Pancreas (tissue), 10 donors: Measurements from ENCODE around the gene NPAS2. TPM values are rescaled to one million over a fixed set of nuclear protein-coding genes. Genes with fewer than 3 reads are reported as not detected.

Source experiments
- ATAC-seq, 4 donors: fragments of 200-7000 bp; cut with Tn5 transposase; one replicate each; pipeline versions ENCODE4 v1.8.0 to v1.9.1; 2020; ENCODE audit warnings: mild to moderate bottlenecking in 4 of 4, moderate library complexity in 4 of 4
- DNase-seq, 6 donors: peaks; one replicate each; pipeline ENCODE4 v3.0.0-alpha.2; 2020
- FAIRE-seq: peaks from 2 replicates; lab custom pipeline; 2012; peaks lifted over from hg19 to GRCh38; lab: Jason Lieb, UNC
- H3K27ac ChIP-seq, 4 donors: fragments of 200-600 bp; sonication (generic); 1 replicate in 3 of 4; 2 replicates in 1 of 4; pipeline versions ENCODE4 v1.5.0 to v1.8.0; 2020
- H3K27me3 ChIP-seq, 4 donors: fragments of 200-600 bp; one replicate each; pipeline ENCODE4 v1.8.0; 2021
- H3K36me3 ChIP-seq, 3 donors: fragments of 200-600 bp; sonication (generic) in 1 of 3; one replicate each; pipeline versions ENCODE4 v1.5.0 to v1.8.0; 2020 to 2021
- H3K4me1 ChIP-seq, 3 donors: fragments of 200-600 bp; one replicate each; pipeline ENCODE4 v1.8.0; 2021
- H3K4me3 ChIP-seq, 4 donors: fragments of 200-600 bp; sonication (generic) in 2 of 4; one replicate each; pipeline versions ENCODE4 v1.5.0 to v1.8.0; 2020 to 2021
- H3K9me3 ChIP-seq, 4 donors: fragments of 200-600 bp; one replicate each; pipeline ENCODE4 v1.8.0; 2021
- WGBS, 2 donors: extraction: QIAGEN DNeasy Blood & Tissue Kit; methylation state at CpG; one replicate each; pipeline ENCODE4 v1.1.7; 2013; 5-methylcytosine and 5-hydroxymethylcytosine counted together
- intact Hi-C, 3 donors: fragments of 100-400 bp; cut with DNase I; formaldehyde crosslinking; loops; one replicate each; pipeline versions ENCODE4 v1.11.1 to v1.14.2; 2022
- polyA plus RNA-seq, 2 donors: library from polyadenylated mRNA; stranded (reverse); fragments of 200-250 nt; gene quantifications; one replicate each; pipeline ENCODE4 v1.2.3, GENCODE V29; 2013
- total RNA-seq, 6 donors: library from RNA; stranded (reverse); fragmentation: NEBNext Ultra II Directional in 4 of 6; extraction: Animal tissue kit (Norgen Biotek cat#: 25700) in 4 of 6; gene quantifications; one replicate each; pipeline versions ENCODE4 v1.2.1 to v1.2.4, GENCODE V29; 2021 to 2023
- TF ChIP-seq, protein P1 (sequence below), 4 donors: fragments of 200-600 bp; sonication (generic) in 3 of 4; IDR thresholded peaks; one replicate each; pipeline versions ENCODE4 v1.5.0 to v1.8.0; 2021; ENCODE audit warnings: antibody characterized with exemption in 4 of 4
- donor health status: healthy with polysubstance abuse.
- donor health status: DM: no; HTN: no; CAD: no; lungs with moderate emphysema.
- donor health status: DM: no; HTN: no; CAD: no.
- donor health status: control.
- donor health status: control.
- donor health status: Bipolar disorder and iron deficiency.
- donor health status: DM: yes; HTN: yes; CAD: no.
- donor health status: DM: no; HTN: no; CAD: no.
- donor health status: DM: no; HTN: no; CAD: no.
- donor health status: DM: yes; HTN: yes; CAD: no.

NPAS2 gene
- total and polyA plus RNA-seq, 8 donors, result 20.6 to 46.3 (median 32.7) TPM

DNA sequence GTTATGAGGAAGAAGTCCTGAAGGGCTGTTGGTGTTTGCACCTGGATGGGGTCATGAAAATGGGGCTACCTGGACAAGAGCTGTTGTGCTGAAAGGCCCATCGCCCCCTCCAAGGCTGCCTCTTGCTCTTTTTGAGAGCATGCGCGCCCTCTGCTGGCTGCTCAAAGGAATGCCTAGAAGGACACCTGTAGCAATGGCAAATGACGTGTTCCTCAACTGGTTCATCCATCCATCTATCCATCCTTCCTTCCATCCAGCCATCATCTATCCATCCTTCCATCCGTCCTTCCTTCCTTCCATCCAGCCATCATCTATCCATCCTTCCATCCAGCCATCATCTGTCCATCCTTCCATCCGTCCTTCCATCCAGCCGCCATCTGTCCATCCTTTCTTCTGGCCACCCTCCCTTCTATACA lies 165.0 kb downstream of the NPAS2 start:
- Histone ChIP-seq H3K4me1 (no peaks in the 10 kb centered on the region), H3K36me3 (peaks cover 0 to 6% (median 3%) of the 10 kb centered on the region in 3 donors), H3K27me3 (no peaks in the 10 kb centered on the region), H3K27ac (no peak overlapping the region), H3K4me3 (no peak overlapping the region), H3K9me3 (no peaks in the 10 kb centered on the region)
- TF ChIP-seq, protein P1, sequence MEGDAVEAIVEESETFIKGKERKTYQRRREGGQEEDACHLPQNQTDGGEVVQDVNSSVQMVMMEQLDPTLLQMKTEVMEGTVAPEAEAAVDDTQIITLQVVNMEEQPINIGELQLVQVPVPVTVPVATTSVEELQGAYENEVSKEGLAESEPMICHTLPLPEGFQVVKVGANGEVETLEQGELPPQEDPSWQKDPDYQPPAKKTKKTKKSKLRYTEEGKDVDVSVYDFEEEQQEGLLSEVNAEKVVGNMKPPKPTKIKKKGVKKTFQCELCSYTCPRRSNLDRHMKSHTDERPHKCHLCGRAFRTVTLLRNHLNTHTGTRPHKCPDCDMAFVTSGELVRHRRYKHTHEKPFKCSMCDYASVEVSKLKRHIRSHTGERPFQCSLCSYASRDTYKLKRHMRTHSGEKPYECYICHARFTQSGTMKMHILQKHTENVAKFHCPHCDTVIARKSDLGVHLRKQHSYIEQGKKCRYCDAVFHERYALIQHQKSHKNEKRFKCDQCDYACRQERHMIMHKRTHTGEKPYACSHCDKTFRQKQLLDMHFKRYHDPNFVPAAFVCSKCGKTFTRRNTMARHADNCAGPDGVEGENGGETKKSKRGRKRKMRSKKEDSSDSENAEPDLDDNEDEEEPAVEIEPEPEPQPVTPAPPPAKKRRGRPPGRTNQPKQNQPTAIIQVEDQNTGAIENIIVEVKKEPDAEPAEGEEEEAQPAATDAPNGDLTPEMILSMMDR (IDR thresholded peaks at IDR 0.05), result peak; percentile 76 to 81 (median 80)
- peak; percentile 63 to 90 (median 80) for DNase-seq
- 38 to 41% methylated on average over 7 of the region's 7 CpGs for WGBS, 2 donors
- no peak for FAIRE-seq
- peak; percentile 78 to 94 (median 90) for ATAC-seq
- intact Hi-C loops, result loop anchor here in 2 of 3 donors (5.0 to 10.0 kb wide), 4 partner anchors 250 to 383 kb away; no protein-coding TSS in a partner anchor

DNA sequence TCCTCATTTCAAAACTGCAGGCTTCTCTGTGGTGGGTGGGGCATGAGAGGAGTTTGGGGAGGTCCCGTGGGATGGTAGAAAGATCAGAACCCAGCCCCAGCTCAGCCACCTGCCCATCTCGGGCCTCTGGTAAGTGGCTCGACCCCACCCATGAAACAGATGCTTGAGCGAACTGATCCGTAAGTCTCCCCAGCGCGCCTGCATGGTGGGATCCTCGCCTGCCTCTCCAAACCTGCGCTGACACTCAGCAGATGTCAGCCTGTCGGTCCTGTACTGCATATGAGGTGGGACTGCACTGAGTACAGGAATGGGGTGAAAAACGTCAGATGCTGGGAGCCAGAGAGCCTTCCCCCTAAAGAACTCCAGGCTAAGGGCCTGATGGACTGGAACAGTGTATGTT lies 166.2 kb downstream of the NPAS2 start:
- FAIRE-seq (no peak), DNase-seq (no peak), ATAC-seq (no peak)
- Histone ChIP-seq H3K9me3 (no peaks in the 10 kb centered on the region), H3K4me3 (no peak overlapping the region), H3K36me3 (peaks cover 0 to 10% (median 3%) of the 10 kb centered on the region in 3 donors), H3K4me1 (no peaks in the 10 kb centered on the region), H3K27me3 (no peaks in the 10 kb centered on the region), H3K27ac (no peak overlapping the region)
- intact Hi-C loops, result loop anchor here in 2 of 3 donors (5.0 to 10.0 kb wide), 2 partner anchors 251 to 384 kb away; no protein-coding TSS in a partner anchor
- TF ChIP-seq, protein P1 (IDR thresholded peaks at IDR 0.05), result no peak
- WGBS, 2 donors, result 92% methylated on average over 11 of the region's 11 CpGs

DNA sequence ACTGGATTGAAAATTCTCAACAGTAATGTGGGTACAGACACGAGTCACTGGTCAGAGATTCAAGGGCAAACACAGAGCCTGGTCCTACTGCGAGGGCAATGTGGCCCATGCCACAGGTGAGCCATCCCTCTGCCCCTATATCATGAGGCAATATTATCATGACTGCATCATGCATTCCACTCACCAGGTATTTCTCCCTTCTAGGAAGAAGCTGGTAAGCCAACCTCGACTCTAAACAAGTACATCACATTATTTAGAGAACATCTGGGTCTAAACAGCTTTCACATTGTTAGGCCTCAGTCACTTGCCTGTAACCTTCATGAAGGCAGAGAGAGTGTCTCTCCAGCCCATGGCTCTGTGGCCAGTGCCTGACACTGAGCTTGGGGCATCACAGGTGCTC lies 167.6 kb downstream of the NPAS2 start:
- Histone ChIP-seq H3K4me1 (no peaks in the 10 kb centered on the region), H3K27ac (no peak overlapping the region), H3K9me3 (no peaks in the 10 kb centered on the region), H3K36me3 (peaks cover 0 to 13% (median 0%) of the 10 kb centered on the region in 3 donors), H3K27me3 (no peaks in the 10 kb centered on the region), H3K4me3 (no peak overlapping the region)
- intact Hi-C loops, result loop anchor here in 2 of 3 donors (5.0 to 10.0 kb wide), 2 partner anchors 253 to 385 kb away; no protein-coding TSS in a partner anchor
- TF ChIP-seq, protein P1 (IDR thresholded peaks at IDR 0.05), result no peak
- DNase-seq (no peak), FAIRE-seq (no peak), ATAC-seq (no peak)
- WGBS, 2 donors, result 88 to 89% methylated on average over 3 of the region's 3 CpGs

DNA sequence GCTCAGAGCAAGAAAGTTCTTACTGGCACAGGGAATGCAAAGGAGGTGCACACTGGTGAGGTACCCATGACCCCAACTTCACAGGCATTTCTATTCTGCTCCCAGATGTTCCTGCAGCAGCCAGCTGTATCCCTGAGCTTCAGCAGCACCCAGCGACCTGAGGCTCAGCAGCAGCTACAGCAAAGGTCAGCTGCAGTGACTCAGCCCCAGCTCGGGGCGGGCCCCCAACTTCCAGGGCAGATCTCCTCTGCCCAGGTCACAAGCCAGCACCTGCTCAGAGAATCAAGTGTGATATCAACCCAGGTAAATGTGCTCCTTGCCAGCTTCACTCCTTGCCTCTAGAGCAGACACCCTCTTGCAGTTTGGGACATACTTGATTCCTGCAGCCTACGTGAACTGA lies 168.0 kb downstream of the NPAS2 start:
- H3K9me3 ChIP-seq, result no peaks in the 10 kb centered on the region
- H3K4me1 ChIP-seq, result no peaks in the 10 kb centered on the region
- ATAC-seq (no peak), DNase-seq (no peak), FAIRE-seq (no peak)
- 89 to 97% methylated on average over 4 of the region's 4 CpGs for WGBS, 2 donors
- H3K27me3 ChIP-seq, result no peaks in the 10 kb centered on the region
- no peak overlapping the region for H3K27ac ChIP-seq
- TF ChIP-seq, protein P1 (IDR thresholded peaks at IDR 0.05), result no peak
- intact Hi-C loops, result loop anchor here in 2 of 3 donors (5.0 to 10.0 kb wide), 2 partner anchors 253 to 386 kb away; no protein-coding TSS in a partner anchor
- H3K36me3 ChIP-seq, result peaks cover 0 to 12% (median 0%) of the 10 kb centered on the region in 3 donors
- no peak overlapping the region for H3K4me3 ChIP-seq
